Fibroblast of lung (primary cell): ENCODE results near the gene KRTAP5-11. TPM values are rescaled to one million over a fixed set of nuclear protein-coding genes. Genes with fewer than 3 reads are reported as not detected.

ENCODE experiments used
- DNase-seq, 2 donors: peaks; one replicate each; pipeline versions ENCODE4 v3.0.0 to v3.0.0-alpha.2; 2010; ENCODE audit warnings: low read depth in 2 of 2
- H2AFZ ChIP-seq: 2 replicates; pipeline ENCODE4 v1.5.1; 2012; ENCODE audit warnings: low read length, control low read depth, inconsistent platforms
- H3K27ac ChIP-seq: 2 replicates; pipeline ENCODE4 v1.5.1; 2011; ENCODE audit warnings: low read length, control low read depth; ENCODE audit not compliant: insufficient read depth
- H3K27me3 ChIP-seq: 2 replicates; pipeline ENCODE4 v1.5.1; 2011; ENCODE audit warnings: mild to moderate bottlenecking, low read length; ENCODE audit not compliant: control insufficient read depth, insufficient read depth
- H3K36me3 ChIP-seq: 2 replicates; pipeline ENCODE4 v1.5.1; 2011; ENCODE audit warnings: low read length; ENCODE audit not compliant: control insufficient read depth, insufficient read depth
- H3K4me1 ChIP-seq: 2 replicates; pipeline ENCODE4 v1.5.1; 2011; ENCODE audit warnings: low read length; ENCODE audit not compliant: control insufficient read depth, insufficient read depth; ENCODE audit errors: extremely low read depth
- H3K4me2 ChIP-seq: 2 replicates; pipeline ENCODE4 v1.5.1; 2011; ENCODE audit warnings: low read length, control low read depth; ENCODE audit not compliant: insufficient read depth; ENCODE audit errors: extremely low read depth
- H3K4me3 ChIP-seq, 4 experiments: fragments of 200-600 bp in 1 of 4; sonication (generic) in 1 of 4; replicated peaks in 1 of 4; 2 replicates each; pipeline ENCODE4 v1.5.1; 2011 to 2016; ENCODE audit warnings: low read length in 4 of 4, low read depth in 3 of 4, mild to moderate bottlenecking in 3 of 4, control low read depth in 2 of 4, inconsistent platforms in 1 of 4, mixed read lengths in 1 of 4; ENCODE audit not compliant: insufficient read depth in 1 of 4; ENCODE audit errors: control extremely low read depth in 1 of 4
- H3K79me2 ChIP-seq: 2 replicates; pipeline ENCODE4 v1.5.1; 2012; ENCODE audit warnings: mild to moderate bottlenecking, low read length, inconsistent platforms; ENCODE audit not compliant: control insufficient read depth, insufficient read depth
- H3K9ac ChIP-seq: 2 replicates; pipeline ENCODE4 v1.5.1; 2011; ENCODE audit warnings: mild to moderate bottlenecking, low read length, control low read depth; ENCODE audit not compliant: insufficient read depth
- H3K9me3 ChIP-seq: 2 replicates; pipeline ENCODE4 v1.5.1; 2012; ENCODE audit warnings: low read depth, low read length; ENCODE audit not compliant: control insufficient read depth, insufficient read depth
- H4K20me1 ChIP-seq: 2 replicates; pipeline ENCODE4 v1.5.1; 2011; ENCODE audit warnings: low read length; ENCODE audit not compliant: control insufficient read depth, insufficient read depth; ENCODE audit errors: extremely low read depth
- CTCF ChIP-seq, 2 donors: IDR thresholded peaks in 1 of 2; conservative IDR thresholded peaks in 1 of 2; 1 replicate in 1 of 2; 2 replicates in 1 of 2; pipeline ENCODE4 v1.5.1; 2011 to 2012; ENCODE audit warnings: low read length in 2 of 2, control low read depth in 1 of 2, inconsistent platforms in 1 of 2, low read depth in 1 of 2, mild to moderate bottlenecking in 1 of 2
- EZH2 ChIP-seq: IDR thresholded peaks from 2 replicates; pipeline ENCODE4 v1.5.1; 2012; ENCODE audit warnings: low read length, control low read depth, mild to moderate bottlenecking; ENCODE audit errors: missing control alignments
- polyA plus RNA-seq, 2 donors: library from polyadenylated mRNA; depleted of rRNA in 1 of 2; stranded (reverse) in 1 of 2; unstranded in 1 of 2; fragments of >200 nt; gene quantifications; 2 replicates each; pipeline ENCODE4 v1.2.1, GENCODE V29; 2011 to 2012; ENCODE audit warnings: missing spikeins in 1 of 2
- total RNA-seq: library from RNA; depleted of rRNA; stranded (reverse); fragments of >200 nt; gene quantifications from 2 replicates; pipeline ENCODE4 v1.2.1, GENCODE V29; 2014

The KRTAP5-11 gene
- total and polyA plus RNA-seq, 2 donors (not counting 1 experiment from before 2014, with no cell fraction given) = not detected

- H3K36me3 ChIP-seq = no peaks in the 10 kb centered on the region
- H3K9ac ChIP-seq = no peak overlapping the region
- H3K4me3 ChIP-seq = no peak overlapping the region
- DNase-seq = no peak
- no peaks in the 10 kb centered on the region for H3K4me1 ChIP-seq
- TF ChIP-seq EZH2 = no peak
- no peak for TF ChIP-seq CTCF (conservative IDR thresholded peaks at IDR 0.05 in 1 of 2, IDR thresholded peaks at IDR 0.05 in 1 of 2; ENCODE audit: low read depth in 1 of 2, low read length in 2 of 2)
- no peak overlapping the region for H2AFZ ChIP-seq
- H3K27ac ChIP-seq = no peak overlapping the region
- H3K9me3 ChIP-seq = no peaks in the 10 kb centered on the region
- no peaks in the 10 kb centered on the region for H4K20me1 ChIP-seq
- H3K79me2 ChIP-seq = no peaks in the 10 kb centered on the region
- H3K4me2 ChIP-seq = no peak overlapping the region
- no peaks in the 10 kb centered on the region for H3K27me3 ChIP-seq
Observed at GRCh38 chr11:71548716-71549151, 33.9 kb downstream of the KRTAP5-11 start.

- Histone ChIP-seq H3K79me2 (no peaks in the 10 kb centered on the region), H3K4me2 (no peak within 1 kb of the TSS), H4K20me1 (no peaks in the 10 kb centered on the region), H3K27me3 (no peaks in the 10 kb centered on the region), H3K9me3 (no peaks in the 10 kb centered on the region), H3K4me1 (no peaks in the 10 kb centered on the region), H2AFZ (no peak within 1 kb of the TSS), H3K27ac (no peak within 1 kb of the TSS), H3K9ac (no peak within 1 kb of the TSS), H3K36me3 (no peaks in the 10 kb centered on the region), H3K4me3 (no peak within 1 kb of the TSS)
- no peak for DNase-seq
- TF ChIP-seq CTCF (conservative IDR thresholded peaks at IDR 0.05 in 1 of 2, IDR thresholded peaks at IDR 0.05 in 1 of 2; ENCODE audit: low read depth in 1 of 2, low read length in 2 of 2) = no peak
- no peak for TF ChIP-seq EZH2
Observed at GRCh38 chr11:71548120-71548519, 34.6 kb downstream of the KRTAP5-11 start, which contains the start of gene KRTAP5-9. TSS of gene KRTAP5-9 (plus strand) at chr11:71548420. CDS start at chr11:71548658, 238 bp downstream.

GRCh38 chr11:71545405-71545966 is 37.2 kb downstream of the KRTAP5-11 start:
- TF ChIP-seq EZH2 = no peak
- TF ChIP-seq CTCF (conservative IDR thresholded peaks at IDR 0.05 in 1 of 2, IDR thresholded peaks at IDR 0.05 in 1 of 2; ENCODE audit: low read depth in 1 of 2, low read length in 2 of 2) = no peak
- H3K79me2 ChIP-seq = no peaks in the 10 kb centered on the region
- no peak overlapping the region for H3K4me2 ChIP-seq
- no peaks in the 10 kb centered on the region for H3K36me3 ChIP-seq
- H2AFZ ChIP-seq = no peak overlapping the region
- H3K9me3 ChIP-seq = no peaks in the 10 kb centered on the region
- H3K4me3 ChIP-seq = no peak overlapping the region
- H3K4me1 ChIP-seq = no peaks in the 10 kb centered on the region
- no peak overlapping the region for H3K9ac ChIP-seq
- DNase-seq = no peak
- no peaks in the 10 kb centered on the region for H4K20me1 ChIP-seq
- H3K27ac ChIP-seq = no peak overlapping the region
- peaks cover 3% of the 10 kb centered on the region for H3K27me3 ChIP-seq
